Measurements from ENCODE around the gene ZNF106. TPM values are rescaled to one million over a fixed set of nuclear protein-coding genes. Genes with fewer than 3 reads are reported as not detected.

The ZNF106 gene
- total RNA-seq, 1 experiment from 2014 or later = 28.5 TPM

DNA sequence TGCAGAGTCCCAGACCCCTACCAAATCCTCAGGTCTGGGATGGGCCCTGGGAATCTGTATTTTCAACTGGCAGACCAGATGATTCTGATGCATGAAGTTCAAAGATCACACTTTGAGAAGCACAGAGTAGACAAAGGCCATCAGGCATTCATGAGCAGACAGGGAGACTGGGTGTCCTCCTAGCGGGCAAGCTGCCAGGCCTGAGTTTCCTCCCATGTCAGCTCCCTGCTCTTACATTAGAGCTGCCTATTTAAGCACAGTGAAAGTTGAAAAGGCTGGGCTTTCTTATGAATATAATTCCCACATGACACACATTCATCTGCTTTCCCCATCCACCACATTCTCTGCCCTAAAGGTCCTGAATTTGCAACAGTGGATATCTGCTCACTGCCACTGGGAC is 117.7 kb downstream of the ZNF106 start:
- H3K9me3 ChIP-seq (ENCODE audit: control insufficient read depth in 1 of 2, insufficient read depth in 1 of 2, low read depth in 1 of 2, low read length in 2 of 2) = no peaks in the 10 kb centered on the region
- POLR2A ChIA-PET = no interaction called here
- H3K79me2 ChIP-seq (ENCODE audit: insufficient read depth, low read length) = no peaks in the 10 kb centered on the region
- H3K4me2 ChIP-seq (ENCODE audit: low read length) = no peak overlapping the region
- no peaks in the 10 kb centered on the region for H3K27me3 ChIP-seq (ENCODE audit: insufficient read depth, low read length)
- H3K36me3 ChIP-seq (ENCODE audit: control insufficient read depth in 1 of 2, insufficient read depth in 2 of 2, low read length in 2 of 2) = no peaks in the 10 kb centered on the region
- H3K9me2 ChIP-seq (ENCODE audit: insufficient read depth) = no peaks in the 10 kb centered on the region
- RAD21 ChIA-PET (ENCODE audit: low non-redundant PET in 1 of 2, low total read pairs in 2 of 2, uncharacterized antibody in 2 of 2, unreplicated experiment in 2 of 2) = no interaction called here
- TF ChIP-seq EGR1 (IDR thresholded peaks at IDR 0.05; ENCODE audit: low read depth) (no peak), SP1 (IDR thresholded peaks at IDR 0.05; ENCODE audit: low read depth) (no peak), TCF7L2 (IDR thresholded peaks at IDR 0.05; ENCODE audit: borderline replicate concordance, extremely low read depth, insufficient read depth, insufficient read length) (no peak), SRF (IDR thresholded peaks at IDR 0.05; ENCODE audit: low read depth) (no peak), EZH2 (IDR thresholded peaks at IDR 0.05) (no peak), RAD21 (IDR thresholded peaks at IDR 0.05; ENCODE audit: low read depth) (no peak), EZH2phosphoT487 (IDR thresholded peaks at IDR 0.05; ENCODE audit: borderline replicate concordance) (no peak), CBX3 (IDR thresholded peaks at IDR 0.05; ENCODE audit: low read depth) (no peak), SIN3A (IDR thresholded peaks at IDR 0.05; ENCODE audit: low read depth) (no peak), JUND (IDR thresholded peaks at IDR 0.05) (no peak), ELF1 (IDR thresholded peaks at IDR 0.05; ENCODE audit: borderline replicate concordance, low read depth) (no peak), POLR2AphosphoS5 (IDR thresholded peaks at IDR 0.05; ENCODE audit: low read depth, low read length) (no peak)
- TF ChIP-seq, protein P1, sequence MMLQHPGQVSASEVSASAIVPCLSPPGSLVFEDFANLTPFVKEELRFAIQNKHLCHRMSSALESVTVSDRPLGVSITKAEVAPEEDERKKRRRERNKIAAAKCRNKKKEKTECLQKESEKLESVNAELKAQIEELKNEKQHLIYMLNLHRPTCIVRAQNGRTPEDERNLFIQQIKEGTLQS (IDR thresholded peaks at IDR 0.05) = no peak
- TF ChIP-seq, protein P2, sequence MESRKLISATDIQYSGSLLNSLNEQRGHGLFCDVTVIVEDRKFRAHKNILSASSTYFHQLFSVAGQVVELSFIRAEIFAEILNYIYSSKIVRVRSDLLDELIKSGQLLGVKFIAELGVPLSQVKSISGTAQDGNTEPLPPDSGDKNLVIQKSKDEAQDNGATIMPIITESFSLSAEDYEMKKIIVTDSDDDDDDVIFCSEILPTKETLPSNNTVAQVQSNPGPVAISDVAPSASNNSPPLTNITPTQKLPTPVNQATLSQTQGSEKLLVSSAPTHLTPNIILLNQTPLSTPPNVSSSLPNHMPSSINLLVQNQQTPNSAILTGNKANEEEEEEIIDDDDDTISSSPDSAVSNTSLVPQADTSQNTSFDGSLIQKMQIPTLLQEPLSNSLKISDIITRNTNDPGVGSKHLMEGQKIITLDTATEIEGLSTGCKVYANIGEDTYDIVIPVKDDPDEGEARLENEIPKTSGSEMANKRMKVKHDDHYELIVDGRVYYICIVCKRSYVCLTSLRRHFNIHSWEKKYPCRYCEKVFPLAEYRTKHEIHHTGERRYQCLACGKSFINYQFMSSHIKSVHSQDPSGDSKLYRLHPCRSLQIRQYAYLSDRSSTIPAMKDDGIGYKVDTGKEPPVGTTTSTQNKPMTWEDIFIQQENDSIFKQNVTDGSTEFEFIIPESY (IDR thresholded peaks at IDR 0.05; ENCODE audit: extremely low read depth, insufficient replicate concordance, low read length) = no peak
- DNase-seq (ENCODE audit: low read depth, low spot score) (no peak), ATAC-seq (no peak)
- peaks cover 3 to 10% of the 10 kb centered on the region in 2 experiments; a peak in 3 of 4 replicates for H3K4me1 ChIP-seq (ENCODE audit: control insufficient read depth in 1 of 2, insufficient read depth in 2 of 2, low read length in 2 of 2)
- H3K9ac ChIP-seq (ENCODE audit: low read length) = no peak overlapping the region
- H3K27ac ChIP-seq (ENCODE audit: low read depth, low read length) = no peak overlapping the region
- no peak overlapping the region for H2AFZ ChIP-seq (ENCODE audit: low read depth, low read length, poor library complexity, severe bottlenecking)
- CTCF ChIA-PET = no interaction called here
- BruUV-seq (replicated peaks) = no TSS peak
- no peaks in the 10 kb centered on the region for H4K20me1 ChIP-seq (ENCODE audit: insufficient read depth)
- intact Hi-C loops (cut with micrococcal nuclease) = no loop called here
- H3K4me3 ChIP-seq (replicated peaks in 1 of 2; ENCODE audit: low read depth in 1 of 2, low read length in 2 of 2) = no peak overlapping the region
